WTC11 (cell line): ENCODE data around the gene CCDC51. TPM values are rescaled to one million over a fixed set of nuclear protein-coding genes. Genes with fewer than 3 reads are reported as not detected.

ENCODE experiments used
- ATAC-seq: fragments of 200-7000 bp; cut with Tn5 transposase; 2 replicates; pipeline ENCODE4 v1.10.0; 2021; ENCODE audit warnings: mild to moderate bottlenecking, moderate library complexity
- CTCF ChIA-PET: fragments of 300-600 bp; sonication (Branson Sonifier 250); formaldehyde crosslinking; loops from one replicate; lab custom pipeline; 2021; ENCODE audit warnings: antibody characterized with exemption; lab: Charles Lee
- POLR2A ChIA-PET: fragments of 350-600 bp; sonication (Branson Sonifier 250); formaldehyde crosslinking; loops from one replicate; lab custom pipeline; 2021; ENCODE audit warnings: antibody characterized with exemption; lab: Charles Lee
- DNase-seq: peaks from one replicate; pipeline ENCODE4 v3.0.0; 2021; ENCODE audit warnings: low spot score
- H3K27ac Mint-ChIP-seq: 2 replicates; pipeline ENCODE4 v1.8.0; 2021; ENCODE audit warnings: mixed read lengths
- H3K27me3 Mint-ChIP-seq: 2 replicates; pipeline ENCODE4 v1.8.0; 2021; ENCODE audit warnings: low read depth, mild to moderate bottlenecking, moderate library complexity, mixed read lengths
- H3K36me3 Mint-ChIP-seq: 2 replicates; pipeline ENCODE4 v1.8.0; 2021; ENCODE audit warnings: mixed read lengths
- H3K4me1 Mint-ChIP-seq: 2 replicates; pipeline ENCODE4 v1.8.0; 2022; ENCODE audit warnings: mixed read lengths
- H3K4me3 Mint-ChIP-seq: 2 replicates; pipeline ENCODE4 v1.8.0; 2021; ENCODE audit warnings: mild to moderate bottlenecking, moderate library complexity, mixed read lengths
- H3K9me3 Mint-ChIP-seq: 2 replicates; pipeline ENCODE4 v1.8.0; 2021; ENCODE audit warnings: mixed read lengths
- CBFB ChIP-seq: sonication (generic); formaldehyde crosslinking; IDR thresholded peaks from 2 replicates; pipeline ENCODE4 v1.8.1; 2022; ENCODE audit warnings: mild to moderate bottlenecking, low read depth, missing genetic modification reagents
- E2F1 ChIP-seq: sonication (generic); formaldehyde crosslinking; IDR thresholded peaks from 2 replicates; pipeline ENCODE4 v1.8.0; 2022; ENCODE audit warnings: mild to moderate bottlenecking, missing genetic modification reagents
- ELF4 ChIP-seq: sonication (generic); formaldehyde crosslinking; IDR thresholded peaks from 2 replicates; pipeline ENCODE4 v1.8.1; 2022; ENCODE audit warnings: low read depth, mild to moderate bottlenecking, moderate library complexity, missing genetic modification reagents
- EMX1 ChIP-seq: fragments of 250-450 bp; sonication (Bioruptor Pico); IDR thresholded peaks from 2 replicates; pipeline ENCODE4 v1.8.0; 2021; ENCODE audit warnings: mild to moderate bottlenecking
- ESRRA ChIP-seq: sonication (generic); formaldehyde crosslinking; IDR thresholded peaks from 2 replicates; pipeline ENCODE4 v1.8.1; 2022; ENCODE audit warnings: mild to moderate bottlenecking, missing genetic modification reagents, borderline replicate concordance
- FOXK1 ChIP-seq: sonication (generic); formaldehyde crosslinking; IDR thresholded peaks from 2 replicates; pipeline ENCODE4 v1.8.0; 2022; ENCODE audit warnings: mild to moderate bottlenecking, moderate library complexity, missing genetic modification reagents
- JAZF1 ChIP-seq: fragments of 250-450 bp; sonication (Bioruptor Pico); IDR thresholded peaks from 2 replicates; pipeline ENCODE4 v1.9.0; 2021; ENCODE audit warnings: moderate library complexity, mild to moderate bottlenecking, inconsistent platforms
- KAT7 ChIP-seq: sonication (generic); formaldehyde crosslinking; IDR thresholded peaks from 2 replicates; pipeline ENCODE4 v1.8.1; 2023; ENCODE audit warnings: missing genetic modification reagents, mild to moderate bottlenecking, borderline replicate concordance
- NR3C1 ChIP-seq: sonication (generic); formaldehyde crosslinking; conservative IDR thresholded peaks from 2 replicates; pipeline ENCODE4 v1.8.1; 2023; ENCODE audit warnings: low read depth, mild to moderate bottlenecking, missing genetic modification reagents
- OVOL2 ChIP-seq: fragments of 250-450 bp; sonication (Bioruptor Pico); IDR thresholded peaks from 2 replicates; pipeline ENCODE4 v1.9.0; 2021; ENCODE audit warnings: mild to moderate bottlenecking, borderline replicate concordance
- PREB ChIP-seq: sonication (generic); formaldehyde crosslinking; IDR thresholded peaks from 2 replicates; pipeline ENCODE4 v1.8.1; 2022; ENCODE audit warnings: mild to moderate bottlenecking, missing genetic modification reagents, moderate library complexity, borderline replicate concordance
- RORB ChIP-seq: fragments of 250-450 bp; sonication (Bioruptor Pico); IDR thresholded peaks from 2 replicates; pipeline ENCODE4 v1.9.0; 2021; ENCODE audit warnings: mild to moderate bottlenecking
- SMAD3 ChIP-seq: sonication (generic); formaldehyde crosslinking; IDR thresholded peaks from 2 replicates; pipeline ENCODE4 v1.8.0; 2022; ENCODE audit warnings: missing genetic modification reagents, mild to moderate bottlenecking, borderline replicate concordance
- SOX15 ChIP-seq: fragments of 250-450 bp; sonication (Bioruptor Pico); IDR thresholded peaks from 2 replicates; pipeline ENCODE4 v1.9.0; 2021; ENCODE audit warnings: mild to moderate bottlenecking
- ZNF138 ChIP-seq: sonication (generic); formaldehyde crosslinking; conservative IDR thresholded peaks from 2 replicates; pipeline ENCODE4 v1.8.1; 2022; ENCODE audit warnings: mild to moderate bottlenecking, moderate library complexity, missing genetic modification reagents
- ZNF219 ChIP-seq: sonication (generic); formaldehyde crosslinking; IDR thresholded peaks from 2 replicates; pipeline ENCODE4 v1.8.0; 2023; ENCODE audit warnings: missing genetic modification reagents, mild to moderate bottlenecking, borderline replicate concordance
- ZNF263 ChIP-seq: sonication (generic); formaldehyde crosslinking; IDR thresholded peaks from 2 replicates; pipeline ENCODE4 v1.8.1; 2022; ENCODE audit warnings: low read depth, mild to moderate bottlenecking, moderate library complexity, missing genetic modification reagents
- ZNF317 ChIP-seq: sonication (generic); formaldehyde crosslinking; IDR thresholded peaks from 2 replicates; pipeline ENCODE4 v1.8.1; 2023; ENCODE audit warnings: low read depth, mild to moderate bottlenecking, moderate library complexity, missing genetic modification reagents, borderline replicate concordance
- ZNF396 ChIP-seq: fragments of 250-450 bp; sonication (Bioruptor Pico); IDR thresholded peaks from 2 replicates; pipeline ENCODE4 v1.8.0; 2021; ENCODE audit warnings: mild to moderate bottlenecking, moderate library complexity, borderline replicate concordance
- ZNF416 ChIP-seq: fragments of 250-450 bp; sonication (Bioruptor Pico); IDR thresholded peaks from 2 replicates; pipeline ENCODE4 v1.9.0; 2021; ENCODE audit warnings: mild to moderate bottlenecking, inconsistent platforms
- ZNF423 ChIP-seq: fragments of 250-450 bp; sonication (Bioruptor Pico); IDR thresholded peaks from 2 replicates; pipeline ENCODE4 v2.1.2; 2022; ENCODE audit warnings: mild to moderate bottlenecking, moderate library complexity
- total RNA-seq: library from RNA; stranded (reverse); gene quantifications from 3 replicates; pipeline ENCODE4 v1.2.3, GENCODE V29; 2021
- TF ChIP-seq, protein P1 (sequence below): sonication (generic); formaldehyde crosslinking; IDR thresholded peaks from 2 replicates; pipeline ENCODE4 v1.8.0; 2022; ENCODE audit warnings: mild to moderate bottlenecking, missing genetic modification reagents
- TF ChIP-seq, protein P2 (sequence below): fragments of 250-450 bp; sonication (Bioruptor Pico); IDR thresholded peaks from 2 replicates; pipeline ENCODE4 v1.9.0; 2021; ENCODE audit warnings: mild to moderate bottlenecking

The CCDC51 gene
- total RNA-seq, 1 experiment from 2014 or later: 25.1 TPM

- Mint-ChIP-seq H3K27me3 (no peaks in the 10 kb centered on the region), H3K27ac (no peak overlapping the region), H3K36me3 (peaks cover 31% of the 10 kb centered on the region), H3K4me1 (no peaks in the 10 kb centered on the region), H3K4me3 (no peak overlapping the region), H3K9me3 (no peaks in the 10 kb centered on the region)
- ChIA-PET CTCF (interaction anchor here (1.3 to 18.3 kb wide), 3 partner anchors 9 to 18 kb away, joined by 3 to 218 read pairs (median 4); no protein-coding TSS in a partner anchor), POLR2A (no interaction called here)
- no peak for ATAC-seq
- DNase-seq: no peak
- no peak for TF ChIP-seq PREB (CRISPR knock-in tag)
- TF ChIP-seq ZNF396 (CRISPR knock-in tag): no peak
- TF ChIP-seq, protein P1, sequence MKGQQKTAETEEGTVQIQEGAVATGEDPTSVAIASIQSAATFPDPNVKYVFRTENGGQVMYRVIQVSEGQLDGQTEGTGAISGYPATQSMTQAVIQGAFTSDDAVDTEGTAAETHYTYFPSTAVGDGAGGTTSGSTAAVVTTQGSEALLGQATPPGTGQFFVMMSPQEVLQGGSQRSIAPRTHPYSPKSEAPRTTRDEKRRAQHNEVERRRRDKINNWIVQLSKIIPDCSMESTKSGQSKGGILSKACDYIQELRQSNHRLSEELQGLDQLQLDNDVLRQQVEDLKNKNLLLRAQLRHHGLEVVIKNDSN (CRISPR knock-in tag): no peak
- TF ChIP-seq ZNF423: no peak
- TF ChIP-seq OVOL2: no peak
- no peak for TF ChIP-seq E2F1
- no peak for TF ChIP-seq SMAD3 (CRISPR knock-in tag)
- no peak for TF ChIP-seq ZNF263 (CRISPR knock-in tag)
- TF ChIP-seq, protein P2, sequence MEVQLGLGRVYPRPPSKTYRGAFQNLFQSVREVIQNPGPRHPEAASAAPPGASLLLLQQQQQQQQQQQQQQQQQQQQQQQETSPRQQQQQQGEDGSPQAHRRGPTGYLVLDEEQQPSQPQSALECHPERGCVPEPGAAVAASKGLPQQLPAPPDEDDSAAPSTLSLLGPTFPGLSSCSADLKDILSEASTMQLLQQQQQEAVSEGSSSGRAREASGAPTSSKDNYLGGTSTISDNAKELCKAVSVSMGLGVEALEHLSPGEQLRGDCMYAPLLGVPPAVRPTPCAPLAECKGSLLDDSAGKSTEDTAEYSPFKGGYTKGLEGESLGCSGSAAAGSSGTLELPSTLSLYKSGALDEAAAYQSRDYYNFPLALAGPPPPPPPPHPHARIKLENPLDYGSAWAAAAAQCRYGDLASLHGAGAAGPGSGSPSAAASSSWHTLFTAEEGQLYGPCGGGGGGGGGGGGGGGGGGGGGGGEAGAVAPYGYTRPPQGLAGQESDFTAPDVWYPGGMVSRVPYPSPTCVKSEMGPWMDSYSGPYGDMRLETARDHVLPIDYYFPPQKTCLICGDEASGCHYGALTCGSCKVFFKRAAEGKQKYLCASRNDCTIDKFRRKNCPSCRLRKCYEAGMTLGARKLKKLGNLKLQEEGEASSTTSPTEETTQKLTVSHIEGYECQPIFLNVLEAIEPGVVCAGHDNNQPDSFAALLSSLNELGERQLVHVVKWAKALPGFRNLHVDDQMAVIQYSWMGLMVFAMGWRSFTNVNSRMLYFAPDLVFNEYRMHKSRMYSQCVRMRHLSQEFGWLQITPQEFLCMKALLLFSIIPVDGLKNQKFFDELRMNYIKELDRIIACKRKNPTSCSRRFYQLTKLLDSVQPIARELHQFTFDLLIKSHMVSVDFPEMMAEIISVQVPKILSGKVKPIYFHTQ: no peak
- no peak for TF ChIP-seq JAZF1
- TF ChIP-seq KAT7 (CRISPR knock-in tag): no peak
- TF ChIP-seq ZNF219: no peak
- no peak for TF ChIP-seq SOX15 (CRISPR knock-in tag)
- TF ChIP-seq CBFB: no peak
These were observed 21.8 kb downstream of the CCDC51 start for GRCh38 chr3:48418140-48418539.

DNA sequence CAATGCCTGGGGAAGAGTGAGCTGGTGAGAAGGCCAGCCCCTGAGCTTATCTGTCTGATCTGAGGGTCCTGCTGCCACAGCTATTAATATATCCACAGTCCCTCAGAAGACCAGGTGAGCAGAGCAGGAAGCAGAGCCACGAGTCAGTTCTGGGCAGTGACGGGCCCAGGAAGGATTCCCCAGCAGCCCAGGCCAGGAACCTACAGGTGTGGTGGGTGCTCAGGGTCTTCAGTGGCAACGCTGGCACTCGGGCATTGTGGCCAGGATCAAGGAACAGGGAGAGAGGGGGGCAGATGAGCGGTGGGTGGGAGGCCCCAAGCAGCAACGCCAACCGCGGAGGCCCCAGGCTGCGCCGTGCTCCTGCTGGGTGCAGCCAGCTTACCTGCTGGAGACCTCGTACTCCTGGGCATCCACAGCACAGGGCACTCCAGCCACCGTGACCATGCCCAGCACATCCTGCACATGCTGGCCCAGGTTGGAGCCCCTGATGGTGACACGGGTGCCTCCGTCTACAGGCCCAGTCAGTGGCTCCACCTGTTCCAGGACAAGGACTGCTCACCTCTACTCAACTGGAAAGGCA is 22.3 kb downstream of the CCDC51 start:
- no peak overlapping the region for H3K4me3 Mint-ChIP-seq
- peaks cover 35% of the 10 kb centered on the region for H3K36me3 Mint-ChIP-seq
- POLR2A ChIA-PET: no interaction called here
- no peaks in the 10 kb centered on the region for H3K9me3 Mint-ChIP-seq
- no peaks in the 10 kb centered on the region for H3K4me1 Mint-ChIP-seq
- TF ChIP-seq FOXK1 (CRISPR knock-in tag): no peak
- TF ChIP-seq EMX1: no peak
- TF ChIP-seq ZNF416 (CRISPR knock-in tag): no peak
- no peak for TF ChIP-seq RORB (CRISPR knock-in tag)
- no peak for TF ChIP-seq ZNF317 (CRISPR knock-in tag)
- TF ChIP-seq PREB (CRISPR knock-in tag): no peak
- no peak for TF ChIP-seq ZNF138 (CRISPR knock-in tag)
- no peak for TF ChIP-seq NR3C1
- no peak for TF ChIP-seq E2F1
- no peak for TF ChIP-seq ZNF263 (CRISPR knock-in tag)
- TF ChIP-seq KAT7 (CRISPR knock-in tag): no peak
- no peak for TF ChIP-seq ESRRA
- TF ChIP-seq ELF4 (CRISPR knock-in tag): no peak
- TF ChIP-seq, all 79 proteins: peak for 0
- CTCF ChIA-PET: interaction anchor here (1.3 to 18.3 kb wide), 3 partner anchors 9 to 19 kb away, joined by 3 to 218 read pairs (median 4); no protein-coding TSS in a partner anchor
- Mint-ChIP-seq H3K27ac (no peak overlapping the region), H3K27me3 (no peaks in the 10 kb centered on the region)
- ATAC-seq (no peak), DNase-seq (no peak)
